Activated naive CD4-positive, alpha-beta T cell treated with anti-CD3 and anti-CD28 coated beads, Interleukin-2, amount 10 ng/mL, durations not matched to agents 7 days and 5 days (primary cell): ENCODE measurements around the gene IRF2BP2.

Experiments
- CTCF ChIA-PET: fragments of 350-600 bp; sonication (Branson Sonifier 250); formaldehyde crosslinking; loops from one replicate; lab custom pipeline; 2021; ENCODE audit warnings: antibody characterized with exemption; lab: Charles Lee
- DNase-seq: peaks from one replicate; pipeline ENCODE4 v3.0.0-alpha.2; 2020
- H3K27ac Mint-ChIP-seq: one replicate; pipeline ENCODE4 v1.8.0; 2021; ENCODE audit warnings: mild to moderate bottlenecking, moderate library complexity, mixed read lengths
- H3K27me3 Mint-ChIP-seq: one replicate; pipeline ENCODE4 v1.8.0; 2021; ENCODE audit warnings: mild to moderate bottlenecking, mixed read lengths
- H3K36me3 Mint-ChIP-seq: one replicate; pipeline ENCODE4 v1.8.0; 2021; ENCODE audit warnings: mixed read lengths
- H3K4me1 Mint-ChIP-seq: one replicate; pipeline ENCODE4 v1.8.0; 2021; ENCODE audit warnings: mixed read lengths
- H3K4me3 Mint-ChIP-seq: one replicate; pipeline ENCODE4 v1.8.0; 2021; ENCODE audit warnings: mild to moderate bottlenecking, moderate library complexity, mixed read lengths
- H3K9me3 Mint-ChIP-seq: one replicate; pipeline ENCODE4 v1.8.0; 2021; ENCODE audit warnings: mixed read lengths

Gene IRF2BP2

DNA sequence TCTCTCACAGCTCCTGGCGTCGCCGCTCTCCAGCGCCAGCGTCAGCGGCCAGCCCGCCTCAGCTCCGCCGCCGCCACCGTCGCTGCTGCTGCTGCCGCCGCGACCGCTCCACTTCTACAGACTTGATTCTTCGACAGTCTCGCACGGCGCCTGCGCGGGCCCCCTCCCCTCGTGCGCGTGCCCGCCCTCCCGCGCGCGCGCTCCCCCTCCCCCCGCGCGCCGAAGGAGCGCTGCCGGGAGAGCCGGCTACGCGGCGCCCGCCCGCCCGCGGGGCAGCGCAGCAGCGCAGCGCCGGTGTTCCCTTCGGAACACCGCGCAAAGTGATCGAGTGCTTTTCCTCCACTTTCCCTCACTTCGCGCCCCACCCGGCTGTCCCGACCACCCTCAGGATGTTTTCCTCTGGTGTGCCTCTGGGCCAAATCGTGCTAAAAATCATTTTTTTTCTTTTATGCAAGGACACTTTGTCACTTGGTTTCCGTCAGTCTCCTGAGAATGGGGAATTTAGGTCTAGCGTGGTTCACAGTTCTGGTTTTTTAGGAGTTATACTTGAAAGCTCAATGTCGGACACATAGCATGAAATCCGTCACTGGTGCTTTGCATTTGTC is at the start of gene IRF2BP2:
Gene IRF2BP2, minus strand, starts transcription at position 118 of the 605 bp plus-strand sequence. CDS start 684 bp downstream, outside the sequence.
- peak within 1 kb of the TSS; percentile 87 for H3K4me3 Mint-ChIP-seq
- CTCF ChIA-PET: interaction anchor here (2.0 to 3.0 kb wide), 3 partner anchors 109 to 474 kb away, joined by 6 to 8 read pairs (median 8); no protein-coding TSS in a partner anchor
- H3K36me3 Mint-ChIP-seq: peaks cover 30% of the 10 kb centered on the region
- H3K9me3 Mint-ChIP-seq: no peaks in the 10 kb centered on the region
- peak within 1 kb of the TSS; percentile 100 for H3K27ac Mint-ChIP-seq
- DNase-seq: peak; percentile 85
- peaks cover 54% of the 10 kb centered on the region for H3K4me1 Mint-ChIP-seq
- no peaks in the 10 kb centered on the region for H3K27me3 Mint-ChIP-seq

DNA sequence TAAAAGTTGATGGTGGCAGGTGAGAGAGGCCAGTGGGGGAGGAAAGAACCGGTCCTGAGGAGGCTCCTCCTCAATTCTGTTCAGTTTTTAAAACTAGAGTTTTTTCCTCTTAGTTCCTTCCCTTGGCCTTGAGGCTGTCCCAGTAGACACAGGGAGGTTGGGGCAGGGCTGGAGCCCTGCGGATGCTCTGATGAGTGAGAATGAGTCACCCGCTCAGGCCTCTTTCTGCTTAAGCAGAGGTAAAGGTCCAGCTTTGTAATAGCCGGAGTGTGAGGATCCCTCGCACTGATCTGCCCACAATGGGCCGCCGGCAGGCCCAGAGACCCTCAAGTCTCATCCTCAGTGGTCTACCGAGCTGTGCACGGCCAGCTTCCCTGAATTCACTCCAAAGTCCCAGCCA is 49.6 kb upstream of the IRF2BP2 start:
- CTCF ChIA-PET: no interaction called here
- H3K4me3 Mint-ChIP-seq: no peak overlapping the region
- H3K27ac Mint-ChIP-seq: no peak overlapping the region
- no peaks in the 10 kb centered on the region for H3K9me3 Mint-ChIP-seq
- no peaks in the 10 kb centered on the region for H3K36me3 Mint-ChIP-seq
- H3K4me1 Mint-ChIP-seq: peaks cover 5% of the 10 kb centered on the region
- no peak for DNase-seq
- peaks cover 5% of the 10 kb centered on the region for H3K27me3 Mint-ChIP-seq

DNA sequence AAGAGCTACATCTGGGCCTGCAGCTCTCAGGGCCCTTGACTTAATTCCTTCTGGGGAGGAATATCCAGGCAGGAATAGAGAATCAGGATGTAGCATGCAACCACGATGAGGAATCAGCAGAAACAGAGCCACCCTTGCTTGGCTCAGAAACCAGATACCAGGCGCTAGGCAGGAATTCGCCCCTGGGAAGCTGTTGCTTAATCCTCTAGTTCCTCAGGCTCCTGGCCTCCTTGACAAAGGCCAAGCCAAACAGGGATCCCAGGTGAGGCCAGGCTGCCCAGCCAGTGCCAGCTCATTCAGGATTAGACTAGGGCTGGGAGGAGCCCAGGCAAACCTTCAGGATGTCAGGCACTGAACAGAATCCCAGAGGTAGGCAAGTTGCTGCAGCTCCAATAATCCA is 48.2 kb upstream of the IRF2BP2 start:
- no peak overlapping the region for H3K4me3 Mint-ChIP-seq
- H3K27me3 Mint-ChIP-seq: peaks cover 4% of the 10 kb centered on the region
- no peaks in the 10 kb centered on the region for H3K9me3 Mint-ChIP-seq
- CTCF ChIA-PET: interaction anchor here (1.0 kb wide), 1 partner anchor 425 kb away, joined by 4 read pairs; no protein-coding TSS in a partner anchor
- no peaks in the 10 kb centered on the region for H3K36me3 Mint-ChIP-seq
- no peak overlapping the region for H3K27ac Mint-ChIP-seq
- DNase-seq: no peak
- peaks cover 5% of the 10 kb centered on the region for H3K4me1 Mint-ChIP-seq

DNA sequence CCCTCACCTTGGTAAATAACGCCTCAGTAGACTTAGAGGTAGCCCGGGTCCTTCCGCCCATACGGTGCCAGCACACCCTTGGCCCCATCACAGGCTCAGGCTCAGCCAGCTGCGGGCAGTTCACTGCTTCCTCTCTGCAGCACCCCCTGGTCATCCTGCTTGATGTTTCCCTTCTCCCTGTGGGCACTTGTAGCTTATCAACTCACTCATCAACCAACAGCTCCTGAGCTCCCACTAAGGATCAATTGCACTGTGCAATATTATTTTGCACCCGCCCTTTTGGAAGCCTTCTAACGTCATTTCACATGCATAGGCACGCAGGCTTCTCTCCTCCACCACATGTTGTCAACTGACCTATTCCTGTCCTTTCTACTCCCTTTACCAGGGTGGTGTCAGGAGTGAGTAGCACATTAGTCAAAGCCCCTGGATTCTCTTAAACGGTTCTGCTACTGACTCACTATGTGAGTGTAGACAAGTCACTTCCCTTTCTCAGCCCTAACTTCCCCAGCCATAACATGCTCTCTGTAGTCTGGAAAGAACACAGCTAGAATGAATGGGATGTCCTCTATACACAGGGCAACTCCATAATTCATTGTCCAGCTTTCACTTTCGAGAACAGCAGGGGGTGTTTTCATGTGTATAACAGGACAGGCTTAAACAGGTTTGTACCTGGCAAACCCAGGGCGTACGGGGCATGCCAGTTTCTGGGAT is 47.1 kb upstream of the IRF2BP2 start:
- peaks cover 5% of the 10 kb centered on the region for H3K4me1 Mint-ChIP-seq
- DNase-seq: no peak
- no peaks in the 10 kb centered on the region for H3K36me3 Mint-ChIP-seq
- H3K4me3 Mint-ChIP-seq: no peak overlapping the region
- CTCF ChIA-PET: interaction anchor here (0.7 to 1.3 kb wide), 3 partner anchors 9 to 121 kb away, joined by 3 to 6 read pairs (median 3); no protein-coding TSS in a partner anchor
- H3K27ac Mint-ChIP-seq: no peak overlapping the region
- H3K9me3 Mint-ChIP-seq: no peaks in the 10 kb centered on the region
- H3K27me3 Mint-ChIP-seq: no peaks in the 10 kb centered on the region

DNA sequence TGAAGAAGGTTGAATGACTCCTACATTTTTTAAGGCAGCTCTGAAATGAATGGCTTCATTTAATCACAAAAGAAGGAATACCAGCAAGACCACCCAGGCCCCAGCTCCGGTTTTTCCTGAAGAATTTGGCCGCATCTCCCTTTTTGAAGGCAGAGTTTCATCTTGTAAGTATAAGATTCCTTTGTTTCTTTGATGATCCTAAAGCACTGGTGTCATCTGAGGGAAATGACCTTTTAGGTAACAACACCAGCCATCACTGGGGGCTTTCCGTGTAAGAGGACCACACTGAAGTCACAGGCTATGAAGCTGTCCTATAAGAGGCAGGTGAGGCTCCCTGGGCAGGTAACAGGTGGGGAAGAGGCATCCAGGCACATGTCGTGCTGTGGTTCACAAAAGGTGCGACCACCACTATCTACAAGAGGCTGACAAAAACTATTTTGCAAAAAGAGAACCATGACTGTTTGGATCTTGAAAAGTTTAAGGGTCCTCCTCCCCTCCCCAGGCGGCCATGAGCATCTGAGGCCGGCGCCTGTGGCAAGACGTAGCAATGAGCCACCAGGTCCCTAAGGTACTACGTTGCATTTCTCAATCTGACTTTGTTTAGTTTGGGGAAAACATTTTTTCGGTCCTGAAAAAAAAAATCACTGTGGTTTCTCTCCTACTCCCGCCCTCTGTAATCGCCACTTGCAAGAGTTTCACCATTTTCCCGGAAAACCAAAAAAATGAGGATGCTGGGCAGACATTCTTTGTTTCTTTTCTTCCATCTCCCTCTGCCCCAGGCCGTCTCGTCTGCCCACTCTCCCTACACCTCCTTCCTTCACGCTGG is 46.3 kb upstream of the IRF2BP2 start:
- Mint-ChIP-seq H3K27me3 (no peaks in the 10 kb centered on the region), H3K4me1 (peaks cover 5% of the 10 kb centered on the region), H3K36me3 (no peaks in the 10 kb centered on the region), H3K9me3 (no peaks in the 10 kb centered on the region), H3K27ac (no peak overlapping the region), H3K4me3 (no peak overlapping the region)
- DNase-seq: no peak
- CTCF ChIA-PET: interaction anchor here (1.3 kb wide), 1 partner anchor 10 kb away, joined by 6 read pairs; no protein-coding TSS in a partner anchor

DNA sequence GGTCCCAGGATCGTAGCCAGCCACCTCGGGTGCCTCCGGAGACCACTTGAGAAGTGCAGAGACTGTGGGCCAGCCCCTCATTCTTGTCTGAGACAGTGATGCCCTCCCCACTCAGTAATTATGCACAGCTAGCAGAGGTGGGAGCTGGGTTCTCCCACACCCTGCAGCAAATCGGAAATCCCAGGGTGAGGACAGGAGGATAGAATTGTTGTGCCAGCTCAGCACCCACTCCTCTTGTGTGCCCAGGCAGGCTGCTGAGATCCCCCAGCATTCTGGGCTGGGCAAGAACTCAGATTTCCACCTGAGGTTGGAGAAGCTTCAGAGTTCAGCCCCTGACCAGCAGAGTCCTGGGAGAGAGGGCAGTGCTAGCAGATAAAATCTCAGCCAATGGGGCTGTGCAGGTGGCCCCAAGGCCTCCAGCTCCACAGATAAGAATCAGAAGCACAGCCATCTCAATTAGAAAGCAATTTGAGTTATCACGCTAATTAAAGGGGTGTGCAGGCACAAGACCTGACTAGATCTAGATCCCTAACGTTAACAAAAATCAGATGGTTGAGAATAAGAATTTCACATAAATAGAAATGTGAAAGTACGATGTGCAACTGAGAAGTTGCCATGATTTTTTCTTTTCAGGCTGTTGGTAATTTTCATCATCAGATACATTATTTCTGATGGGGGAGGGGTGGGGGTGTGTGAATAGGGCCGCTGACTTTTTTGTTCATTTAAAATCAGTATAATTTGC is 45.5 kb upstream of the IRF2BP2 start:
- peaks cover 5% of the 10 kb centered on the region for H3K4me1 Mint-ChIP-seq
- no peaks in the 10 kb centered on the region for H3K36me3 Mint-ChIP-seq
- no peak for DNase-seq
- H3K4me3 Mint-ChIP-seq: no peak overlapping the region
- CTCF ChIA-PET: no interaction called here
- no peak overlapping the region for H3K27ac Mint-ChIP-seq
- H3K27me3 Mint-ChIP-seq: no peaks in the 10 kb centered on the region
- no peaks in the 10 kb centered on the region for H3K9me3 Mint-ChIP-seq

DNA sequence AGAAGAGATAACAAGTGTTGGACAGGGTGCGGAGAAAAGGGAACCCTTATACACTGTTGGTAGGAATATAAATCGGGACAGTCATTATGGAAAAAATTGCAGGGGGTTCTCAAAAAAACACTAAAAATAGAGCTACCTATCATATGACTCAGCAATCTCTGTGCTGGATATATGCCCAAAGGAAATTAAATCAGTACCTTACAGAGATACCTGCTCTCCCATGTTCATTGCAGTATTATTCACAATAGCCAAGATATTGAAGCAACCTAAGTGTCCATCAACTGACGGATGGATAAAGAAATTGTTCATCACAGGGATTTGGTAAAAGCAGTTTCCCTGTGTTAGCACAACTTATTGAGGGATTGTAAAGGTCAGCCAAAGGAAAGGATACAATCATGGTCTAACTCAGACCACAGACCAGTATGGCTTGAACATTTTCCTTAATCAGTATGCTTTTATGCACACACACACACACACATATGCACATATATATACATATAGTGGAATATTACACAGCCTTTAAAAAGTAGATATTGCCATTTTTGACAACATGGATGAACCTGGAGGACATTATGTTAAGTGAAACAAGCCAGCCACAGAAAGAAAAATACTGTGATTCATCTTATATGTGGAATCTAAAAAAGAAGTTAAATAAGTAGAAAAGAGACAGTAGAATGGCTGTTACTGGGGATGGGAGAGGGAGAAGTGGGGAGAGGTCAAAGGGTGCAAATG is 44.2 kb upstream of the IRF2BP2 start:
- Mint-ChIP-seq H3K9me3 (no peaks in the 10 kb centered on the region), H3K27me3 (no peaks in the 10 kb centered on the region), H3K4me3 (no peak overlapping the region), H3K27ac (no peak overlapping the region), H3K4me1 (peaks cover 5% of the 10 kb centered on the region), H3K36me3 (no peaks in the 10 kb centered on the region)
- CTCF ChIA-PET: no interaction called here
- no peak for DNase-seq

DNA sequence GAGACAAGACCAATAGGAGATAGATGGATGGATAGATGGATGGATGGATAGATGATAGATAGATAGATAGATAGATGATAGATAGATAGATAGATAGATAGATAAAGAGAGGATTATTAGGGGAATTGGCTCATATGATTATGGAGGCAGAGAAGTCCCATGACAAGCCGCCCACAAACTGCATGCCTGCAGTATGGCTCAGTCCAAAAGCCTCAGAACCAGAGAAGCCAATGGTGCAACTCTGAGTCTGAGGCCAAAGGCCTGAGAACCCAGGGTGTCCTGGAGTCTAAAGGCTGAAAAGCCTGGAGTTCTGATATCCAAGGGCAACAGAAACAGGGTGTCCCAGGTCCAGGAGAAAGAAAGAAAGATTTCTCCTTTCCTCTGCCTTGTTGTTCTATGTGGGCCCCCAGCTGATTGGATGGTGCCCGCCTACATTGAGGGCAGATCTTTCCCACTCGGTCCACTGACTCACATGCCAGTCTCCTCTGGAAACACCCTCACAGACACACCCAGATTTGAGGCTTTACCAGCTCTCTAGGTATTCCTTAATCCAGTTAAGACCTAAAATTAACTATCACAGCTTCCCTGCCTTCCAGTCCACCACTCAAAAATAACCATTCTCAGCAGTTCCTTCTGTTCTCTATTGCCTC is 39.6 kb upstream of the IRF2BP2 start:
- no peaks in the 10 kb centered on the region for H3K27me3 Mint-ChIP-seq
- H3K27ac Mint-ChIP-seq: no peak overlapping the region

DNA sequence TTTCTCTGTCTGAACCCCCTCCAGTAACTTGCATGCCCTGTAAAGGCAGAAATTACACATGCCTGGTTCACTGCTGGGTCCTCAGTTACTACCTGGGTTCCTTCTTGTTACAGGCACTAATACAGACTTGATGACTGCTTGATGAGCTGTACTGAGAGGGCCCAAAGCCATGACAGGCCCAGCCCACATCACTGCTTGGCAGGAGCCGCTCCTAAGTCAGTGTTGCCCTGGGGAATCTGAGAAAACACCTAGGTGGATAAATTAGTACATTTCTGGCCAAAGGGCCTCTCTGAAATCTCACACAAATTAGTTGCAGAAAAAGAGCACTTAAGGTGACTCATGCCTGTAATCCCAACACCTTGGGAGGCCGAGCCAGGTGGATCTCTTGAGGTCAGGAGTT is 37.8 kb upstream of the IRF2BP2 start:
- Mint-ChIP-seq H3K27ac (no peak overlapping the region), H3K4me1 (no peaks in the 10 kb centered on the region), H3K36me3 (no peaks in the 10 kb centered on the region), H3K4me3 (no peak overlapping the region), H3K9me3 (peaks cover 6% of the 10 kb centered on the region), H3K27me3 (no peaks in the 10 kb centered on the region)
- DNase-seq: no peak
- CTCF ChIA-PET: interaction anchor here (1.6 to 1.8 kb wide), 2 partner anchors 9 kb away, joined by 3 to 6 read pairs; no protein-coding TSS in a partner anchor

More for the DNA sequence above, 39.6 kb upstream of the IRF2BP2 start:
- Mint-ChIP-seq H3K36me3 (no peaks in the 10 kb centered on the region), H3K4me1 (no peaks in the 10 kb centered on the region), H3K9me3 (peaks cover 6% of the 10 kb centered on the region), H3K4me3 (no peak overlapping the region)
- DNase-seq: no peak
- CTCF ChIA-PET: interaction anchor here (1.6 kb wide), 1 partner anchor 8 kb away, joined by 3 read pairs; no protein-coding TSS in a partner anchor

DNA sequence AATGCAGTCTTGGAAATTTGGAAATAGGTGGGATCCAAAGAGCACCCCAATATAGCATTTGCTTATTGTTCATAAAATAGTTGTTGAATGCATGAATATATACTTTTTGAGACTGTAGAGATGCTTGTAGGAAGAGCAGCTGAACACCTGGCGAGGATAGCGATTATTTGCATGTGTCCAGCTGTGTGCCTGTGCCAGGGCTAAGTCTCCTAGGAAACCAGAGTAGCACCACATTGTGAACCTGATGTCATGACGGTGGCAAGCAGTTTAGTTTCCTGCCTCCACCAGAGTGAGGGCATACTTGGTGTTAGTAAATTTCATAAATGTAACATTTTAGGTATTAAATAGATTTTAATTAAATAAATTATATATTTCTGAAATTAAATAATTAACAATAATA is 37.3 kb upstream of the IRF2BP2 start:
- Mint-ChIP-seq H3K27ac (no peak overlapping the region), H3K4me3 (no peak overlapping the region), H3K4me1 (no peaks in the 10 kb centered on the region), H3K9me3 (peaks cover 6% of the 10 kb centered on the region), H3K27me3 (no peaks in the 10 kb centered on the region), H3K36me3 (no peaks in the 10 kb centered on the region)
- no peak for DNase-seq
- CTCF ChIA-PET: interaction anchor here (1.8 kb wide), 1 partner anchor 10 kb away, joined by 6 read pairs; no protein-coding TSS in a partner anchor

DNA sequence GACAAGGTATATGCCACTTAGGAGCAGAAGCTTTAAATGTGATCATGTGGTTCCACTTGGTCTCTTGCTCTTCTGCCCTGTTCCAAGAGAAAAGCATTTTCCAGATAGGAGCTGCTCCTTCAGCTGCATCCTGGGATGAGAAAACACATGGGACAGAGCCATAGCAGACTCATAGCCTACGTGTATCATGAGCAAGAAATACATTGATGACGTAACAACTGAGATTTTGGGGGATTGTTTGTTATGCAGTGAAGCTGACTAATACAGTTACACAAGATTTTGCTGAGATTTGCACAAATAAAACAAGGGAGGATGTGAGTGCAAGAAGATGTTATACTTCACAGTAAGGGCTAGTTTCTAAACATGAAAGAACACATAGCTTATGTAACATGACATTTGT is 36.0 kb upstream of the IRF2BP2 start:
- Mint-ChIP-seq H3K27me3 (peaks cover under 1% of the 10 kb centered on the region), H3K9me3 (peaks cover 6% of the 10 kb centered on the region), H3K4me3 (no peak overlapping the region), H3K36me3 (no peaks in the 10 kb centered on the region), H3K27ac (no peak overlapping the region), H3K4me1 (peaks cover 2% of the 10 kb centered on the region)
- DNase-seq: no peak
- CTCF ChIA-PET: interaction anchor here (0.7 to 1.8 kb wide), 2 partner anchors 11 to 16 kb away, joined by 3 to 6 read pairs; no protein-coding TSS in a partner anchor

DNA sequence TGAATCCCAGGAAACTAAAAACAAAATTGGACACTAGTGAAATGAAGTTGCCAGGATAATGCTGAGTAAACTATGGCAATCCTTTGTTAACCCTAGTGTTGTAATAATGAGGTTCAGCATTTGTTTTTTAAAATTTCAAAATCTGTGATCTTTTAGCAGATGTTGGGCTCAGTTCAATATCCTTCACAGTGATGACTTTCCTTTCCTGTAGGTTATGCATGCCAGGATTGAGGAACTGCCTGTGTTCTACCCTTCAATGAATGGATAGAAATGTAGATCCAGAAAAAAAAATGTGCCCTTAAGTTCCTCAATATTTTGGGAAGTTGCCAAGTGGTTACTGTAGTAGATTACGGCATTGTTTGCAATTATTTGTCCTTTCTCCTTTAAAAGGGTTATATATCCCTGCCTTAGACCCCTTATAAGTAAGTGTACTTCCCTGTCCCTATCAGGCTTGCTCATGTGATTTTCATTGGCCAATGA is 35.5 kb upstream of the IRF2BP2 start:
- Mint-ChIP-seq H3K36me3 (no peaks in the 10 kb centered on the region), H3K27me3 (peaks cover 5% of the 10 kb centered on the region), H3K27ac (no peak overlapping the region), H3K4me1 (peaks cover 4% of the 10 kb centered on the region), H3K4me3 (no peak overlapping the region), H3K9me3 (peaks cover 6% of the 10 kb centered on the region)
- DNase-seq: no peak
- CTCF ChIA-PET: no interaction called here
